NCI-H510A (cell line): ENCODE measurements around the gene PITPNM3.
"Not testable (repeated sequence)": the region's sequence is repeated elsewhere in the genome, so short reads cannot be mapped to it uniquely, and the experiment has no call there.

Experiments
- DNase-seq: peaks from one replicate; lab custom pipeline; 2025; lab: John Stamatoyannopoulos, UW

The PITPNM3 gene

GRCh38 chr17:6574687-6575595 is 18.6 kb upstream of the PITPNM3 start:
- DNase-seq: no peak

- no peak for DNase-seq
Measured at GRCh38 chr17:6573982-6574686, 17.8 kb upstream of the PITPNM3 start.

- DNase-seq: not testable (repeated sequence)
Measured at GRCh38 chr17:6573495-6573894, 17.1 kb upstream of the PITPNM3 start.

- no peak for DNase-seq
Measured at GRCh38 chr17:6572972-6573370, 16.6 kb upstream of the PITPNM3 start.

- DNase-seq: no peak
Measured at GRCh38 chr17:6571452-6571781, 15.1 kb upstream of the PITPNM3 start.

GRCh38 chr17:6570731-6571451 is 14.5 kb upstream of the PITPNM3 start:
- DNase-seq: no peak

GRCh38 chr17:6569370-6570285 is 13.3 kb upstream of the PITPNM3 start:
- no peak for DNase-seq

GRCh38 chr17:6568184-6568758 is 11.9 kb upstream of the PITPNM3 start:
- no peak for DNase-seq

GRCh38 chr17:6567528-6568183 is 11.3 kb upstream of the PITPNM3 start:
- DNase-seq: no peak

GRCh38 chr17:6561446-6561845 is 5.1 kb upstream of the PITPNM3 start:
- no peak for DNase-seq

- no peak for DNase-seq
Measured at GRCh38 chr17:6560496-6560895, 4.1 kb upstream of the PITPNM3 start.

- no peak for DNase-seq
Measured at GRCh38 chr17:6559753-6560215, 3.4 kb upstream of the PITPNM3 start.

GRCh38 chr17:6558932-6559752 is 2.8 kb upstream of the PITPNM3 start:
- no peak for DNase-seq

GRCh38 chr17:6558276-6558675 is 1.9 kb upstream of the PITPNM3 start:
- no peak for DNase-seq

- DNase-seq: no peak
Measured at GRCh38 chr17:6557040-6557438, 684 bp upstream of the PITPNM3 start.

- DNase-seq: no peak
Measured at GRCh38 chr17:6555331-6556120, 829 bp downstream of the PITPNM3 start.

GRCh38 chr17:6554871-6555330 is 1.5 kb downstream of the PITPNM3 start:
- no peak for DNase-seq

- no peak for DNase-seq
Measured at GRCh38 chr17:6554342-6554741, 2.0 kb downstream of the PITPNM3 start.
